Activated T-cell treated with anti-CD3 and anti-CD28 coated beads, Interleukin-2, amount 50 U/mL, for 72 hours (primary cell): Measurements from ENCODE around the gene MTFMT. TPM values are rescaled to one million over a fixed set of nuclear protein-coding genes. Genes with fewer than 3 reads are reported as not detected.

Experiments
- total RNA-seq, 2 donors: library from RNA; stranded (reverse); gene quantifications; one replicate each; pipeline ENCODE4 v1.2.3, GENCODE V29; 2022

Gene MTFMT
- total RNA-seq, 2 donors from 2014 or later: 12.9 to 18.2 TPM

Other genes with a start within 250 kb of the MTFMT start
- gene PIF1, start 204.0 kb downstream of the MTFMT start, total RNA-seq: 10 to 100 TPM; 33.3 to 39.7 TPM
- gene PLEKHO2, start 187.7 kb downstream of the MTFMT start, total RNA-seq: 10 to 100 TPM; 14.3 to 15.3 TPM
- gene ANKDD1A, start 117.7 kb downstream of the MTFMT start, total RNA-seq: 1 to 10 TPM; 7.2 to 8.4 TPM
- gene SPG21, start 39.7 kb downstream of the MTFMT start, total RNA-seq: 10 to 100 TPM; 52.2 to 57.9 TPM
- not detected for gene SLC51B, start 15.7 kb upstream of the MTFMT start, total RNA-seq
- not detected for gene RASL12, start 38.4 kb upstream of the MTFMT start, total RNA-seq
- gene KBTBD13, start 47.1 kb upstream of the MTFMT start, total RNA-seq: not detected
- 1 to 10 TPM; 5.2 to 6.3 TPM for gene UBAP1L, start 85.6 kb upstream of the MTFMT start, total RNA-seq
- gene PDCD7, start 104.2 kb upstream of the MTFMT start, total RNA-seq: 10 to 100 TPM; 47.4 to 49.0 TPM
- gene CLPX, start 155.7 kb upstream of the MTFMT start, total RNA-seq: 10 to 100 TPM; 61.9 to 64.5 TPM
- under 1 TPM in 1 of 2 donors, not detected in 1; 0.05 TPM for gene CILP, start 181.8 kb upstream of the MTFMT start, total RNA-seq